AG10803 (cell line): ENCODE measurements around the gene SRP68.

Experiments
- DNase-seq: peaks from one replicate; pipeline ENCODE4 v3.0.0; 2010; ENCODE audit warnings: low read depth
- H3K4me3 ChIP-seq: 2 replicates; pipeline ENCODE4 v1.5.1; 2011; ENCODE audit warnings: mild to moderate bottlenecking, low read length, control low read depth
- CTCF ChIP-seq: conservative IDR thresholded peaks from 2 replicates; pipeline ENCODE4 v1.5.1; 2011; ENCODE audit warnings: mild to moderate bottlenecking, low read length, control low read depth, inconsistent platforms

Gene SRP68

DNA sequence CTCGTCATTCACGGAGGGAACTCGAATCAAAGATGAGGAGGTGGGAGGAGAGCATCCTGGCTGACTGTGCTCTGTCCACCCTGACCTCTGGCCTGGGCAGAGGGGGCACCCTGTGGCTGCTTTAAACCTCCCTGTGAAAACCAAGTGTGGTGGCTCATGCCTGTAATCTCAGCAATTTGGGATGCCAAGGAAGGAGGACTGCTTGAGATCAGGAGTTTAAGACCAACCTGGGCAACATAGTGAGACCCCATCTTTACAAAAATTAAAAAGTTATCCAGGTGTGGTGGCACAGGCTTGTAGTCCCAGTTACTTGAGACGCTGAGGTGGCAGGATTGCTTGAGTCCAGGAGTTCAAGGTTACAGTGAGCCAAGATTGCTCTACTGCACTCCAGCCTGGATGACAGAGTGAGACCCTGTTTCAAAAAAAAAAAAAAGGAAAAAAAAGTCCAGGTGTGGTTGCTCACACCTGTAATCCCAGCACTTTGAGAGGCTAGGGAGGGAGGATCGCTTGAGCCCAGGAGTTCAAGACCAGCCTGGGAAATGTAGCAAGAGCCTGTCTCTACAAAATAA, 77.4 kb downstream of the SRP68 start:
- no peak for DNase-seq
- no peak for TF ChIP-seq CTCF
- no peak overlapping the region for H3K4me3 ChIP-seq

DNA sequence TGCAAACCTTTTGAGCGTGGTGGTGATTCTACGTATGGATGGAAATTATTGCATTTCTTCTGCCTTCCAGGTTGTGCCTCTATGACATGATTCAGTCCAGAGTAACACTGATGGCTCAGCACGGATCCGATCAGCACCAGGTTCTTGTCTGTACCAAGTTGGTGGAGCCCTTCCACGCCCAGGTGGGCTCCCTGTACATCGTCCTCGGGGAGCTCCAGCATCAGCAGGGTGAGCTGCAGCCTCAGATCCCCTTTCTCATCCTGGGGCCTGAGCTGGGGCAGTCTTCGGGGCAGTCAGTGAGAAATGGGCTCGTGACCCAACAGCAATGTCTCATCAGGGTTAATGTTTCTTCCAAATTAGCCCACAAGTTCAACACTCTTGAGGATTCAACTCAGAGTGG, 80.9 kb downstream of the SRP68 start:
- no peak for DNase-seq
- no peak overlapping the region for H3K4me3 ChIP-seq
- TF ChIP-seq CTCF = no peak
